Measurements from ENCODE around the gene SLC5A6. TPM values are rescaled to one million over a fixed set of nuclear protein-coding genes. Genes with fewer than 3 reads are reported as not detected.
"Not testable (repeated sequence)": the region's sequence is repeated elsewhere in the genome, so short reads cannot be mapped to it uniquely, and the experiment has no call there.

SLC5A6 gene
- polyA plus RNA-seq, 3 donors: 8.1 to 21.7 (median 10.2) TPM

DNA sequence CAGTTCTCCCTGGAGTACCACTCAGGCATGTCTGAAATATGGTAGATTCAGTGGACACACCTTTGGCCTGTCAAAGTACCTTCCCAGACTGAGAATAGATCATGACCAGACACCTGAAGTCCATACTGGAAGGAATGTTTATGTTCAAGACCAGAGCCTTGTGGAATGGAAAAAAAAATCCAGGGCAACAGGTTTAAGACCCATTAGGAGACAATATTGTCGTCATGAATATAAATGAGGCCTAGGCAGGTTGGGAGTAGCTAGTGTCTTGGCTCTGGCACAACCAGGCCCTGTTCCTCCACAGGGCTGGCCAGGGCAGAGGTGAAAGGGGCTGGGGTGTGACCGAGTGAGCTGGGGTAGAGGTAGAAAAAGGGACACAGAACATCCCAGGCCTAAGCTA is 13.4 kb downstream of the SLC5A6 start:
- Histone ChIP-seq H3K4me1 (ENCODE audit: control insufficient read depth in 1 of 2, insufficient read depth in 2 of 2, low read length in 2 of 2) (no peaks in the 10 kb centered on the region), H4K20me1 (ENCODE audit: insufficient read depth, low read length) (no peaks in the 10 kb centered on the region), H3K9ac (ENCODE audit: insufficient read depth, low read length, poor library complexity, severe bottlenecking) (no peak overlapping the region), H3K27me3 (ENCODE audit: control insufficient read depth in 2 of 2, insufficient read depth in 2 of 2, low read length in 2 of 2) (no peaks in the 10 kb centered on the region), H3K27ac (ENCODE audit: low read depth in 1 of 2, low read length in 2 of 2) (no peak overlapping the region), H3K9me3 (replicated peaks in 1 of 2; ENCODE audit: control insufficient read depth in 1 of 2, insufficient read depth in 1 of 2, low read length in 2 of 2) (no peaks in the 10 kb centered on the region), H3K4me3 (replicated peaks in 1 of 3; ENCODE audit: low read depth in 2 of 3, low read length in 3 of 3) (no peak overlapping the region), H3K4me2 (replicated peaks; ENCODE audit: extremely low read depth, low read length, poor library complexity, severe bottlenecking) (no peak overlapping the region), H3K79me2 (ENCODE audit: insufficient read depth, low read length) (no peaks in the 10 kb centered on the region), H2AFZ (ENCODE audit: insufficient read depth, low read depth, low read length, poor library complexity, severe bottlenecking) (no peak overlapping the region), H3K36me3 (replicated peaks in 1 of 2; ENCODE audit: control insufficient read depth in 1 of 2, insufficient read depth in 2 of 2, low read length in 2 of 2) (peaks cover 29 to 34% of the 10 kb centered on the region in 2 donors)
- no peak overlapping the region for H3K4me3 Mint-ChIP-seq
- TF ChIP-seq CTCF (IDR thresholded peaks at IDR 0.05): no peak
- no peaks in the 10 kb centered on the region for H3K4me1 Mint-ChIP-seq
- 83% methylated on average over 2 of the region's 2 CpGs for WGBS (ENCODE audit: insufficient coverage)
- intact Hi-C loops (cut with micrococcal nuclease): no loop called here
- H3K27ac Mint-ChIP-seq: no peak overlapping the region
- H3K27me3 Mint-ChIP-seq (ENCODE audit: low read depth in 3 of 3): peaks cover 0 to 3% (median 0%) of the 10 kb centered on the region in 3 donors
- H3K36me3 Mint-ChIP-seq: peaks cover 24 to 25% of the 10 kb centered on the region in 2 donors
- H3K9me3 Mint-ChIP-seq: peaks cover 0 to 2% (median 0%) of the 10 kb centered on the region in 7 donors
- no peak for DNase-seq

DNA sequence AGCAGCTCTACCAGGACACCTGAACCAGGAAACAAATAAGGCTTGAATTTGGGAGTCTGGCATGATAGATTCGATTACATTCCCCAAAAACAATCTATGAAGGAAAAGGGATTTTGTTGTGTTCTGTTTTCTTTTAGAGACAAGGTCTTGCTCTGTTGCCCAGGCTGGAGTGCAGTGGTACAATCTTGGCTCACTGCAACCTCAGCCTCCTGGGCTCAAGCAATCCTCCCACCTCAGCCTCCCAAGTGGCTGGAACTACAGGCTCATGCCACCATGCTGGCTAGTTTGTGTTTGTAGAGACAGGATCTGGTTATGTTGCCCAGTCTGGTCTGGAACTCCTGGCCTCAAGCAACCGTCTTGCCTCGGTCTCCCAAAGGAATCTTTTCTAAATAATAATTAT is 14.0 kb downstream of the SLC5A6 start:
- H3K27me3 ChIP-seq (ENCODE audit: control insufficient read depth in 2 of 2, insufficient read depth in 2 of 2, low read length in 2 of 2); H3K27ac ChIP-seq (ENCODE audit: low read depth in 1 of 2, low read length in 2 of 2); H3K79me2 ChIP-seq (ENCODE audit: insufficient read depth, low read length); H3K4me3 Mint-ChIP-seq; intact Hi-C loops (cut with micrococcal nuclease); H3K4me3 ChIP-seq (replicated peaks in 1 of 3; ENCODE audit: low read depth in 2 of 3, low read length in 3 of 3); H3K9me3 Mint-ChIP-seq; H4K20me1 ChIP-seq (ENCODE audit: insufficient read depth, low read length); H3K9me3 ChIP-seq (replicated peaks in 1 of 2; ENCODE audit: control insufficient read depth in 1 of 2, insufficient read depth in 1 of 2, low read length in 2 of 2); H3K4me1 Mint-ChIP-seq; H3K9ac ChIP-seq (ENCODE audit: insufficient read depth, low read length, poor library complexity, severe bottlenecking); H3K4me2 ChIP-seq (replicated peaks; ENCODE audit: extremely low read depth, low read length, poor library complexity, severe bottlenecking); H3K27ac Mint-ChIP-seq; H2AFZ ChIP-seq (ENCODE audit: insufficient read depth, low read depth, low read length, poor library complexity, severe bottlenecking); H3K27me3 Mint-ChIP-seq (ENCODE audit: low read depth in 3 of 3); H3K4me1 ChIP-seq (ENCODE audit: control insufficient read depth in 1 of 2, insufficient read depth in 2 of 2, low read length in 2 of 2); DNase-seq: not testable (repeated sequence)
- peaks cover 24 to 29% of the 10 kb centered on the region in 2 donors for H3K36me3 ChIP-seq (replicated peaks in 1 of 2; ENCODE audit: control insufficient read depth in 1 of 2, insufficient read depth in 2 of 2, low read length in 2 of 2)
- no CpG with 5 or more reads among the region's 3 CpGs for WGBS (ENCODE audit: insufficient coverage)
- peaks cover 19 to 20% of the 10 kb centered on the region in 2 donors for H3K36me3 Mint-ChIP-seq

DNA sequence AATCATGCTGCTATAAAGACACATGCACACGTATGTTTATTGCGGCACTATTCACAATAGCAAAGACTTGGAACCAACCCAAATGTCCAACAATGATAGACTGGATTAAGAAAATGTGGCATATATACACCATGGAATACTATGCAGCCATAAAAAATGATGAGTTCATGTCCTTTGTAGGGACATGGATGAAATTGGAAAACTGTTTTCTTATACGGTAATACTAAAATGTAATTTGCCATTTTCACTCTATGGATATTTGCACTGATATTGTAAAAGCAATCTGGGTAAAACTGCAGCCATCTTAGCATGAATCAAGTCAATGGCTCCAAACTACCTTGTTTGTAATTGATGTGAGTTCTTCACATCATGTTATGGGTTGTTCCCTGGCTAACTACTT is 16.3 kb downstream of the SLC5A6 start:
- H3K9ac ChIP-seq (ENCODE audit: insufficient read depth, low read length, poor library complexity, severe bottlenecking); H3K4me1 Mint-ChIP-seq; H3K4me3 Mint-ChIP-seq; H3K27me3 ChIP-seq (ENCODE audit: control insufficient read depth in 2 of 2, insufficient read depth in 2 of 2, low read length in 2 of 2); DNase-seq; H3K79me2 ChIP-seq (ENCODE audit: insufficient read depth, low read length); H2AFZ ChIP-seq (ENCODE audit: insufficient read depth, low read depth, low read length, poor library complexity, severe bottlenecking); H3K27ac Mint-ChIP-seq; H3K27ac ChIP-seq (ENCODE audit: low read depth in 1 of 2, low read length in 2 of 2); H3K4me3 ChIP-seq (replicated peaks in 1 of 3; ENCODE audit: low read depth in 2 of 3, low read length in 3 of 3); H3K4me2 ChIP-seq (replicated peaks; ENCODE audit: extremely low read depth, low read length, poor library complexity, severe bottlenecking); H3K9me3 ChIP-seq (replicated peaks in 1 of 2; ENCODE audit: control insufficient read depth in 1 of 2, insufficient read depth in 1 of 2, low read length in 2 of 2); intact Hi-C loops (cut with micrococcal nuclease); H3K9me3 Mint-ChIP-seq; H4K20me1 ChIP-seq (ENCODE audit: insufficient read depth, low read length); H3K4me1 ChIP-seq (ENCODE audit: control insufficient read depth in 1 of 2, insufficient read depth in 2 of 2, low read length in 2 of 2); H3K27me3 Mint-ChIP-seq (ENCODE audit: low read depth in 3 of 3): not testable (repeated sequence)
- WGBS (ENCODE audit: insufficient coverage): no CpG with 5 or more reads among the region's 3 CpGs
- H3K36me3 ChIP-seq (replicated peaks in 1 of 2; ENCODE audit: control insufficient read depth in 1 of 2, insufficient read depth in 2 of 2, low read length in 2 of 2): peaks cover 10 to 11% of the 10 kb centered on the region in 2 donors
- H3K36me3 Mint-ChIP-seq: peaks cover 9 to 15% of the 10 kb centered on the region in 2 donors

Measured in CD14-positive monocyte (primary cell).